Measurements from ENCODE around the gene ARHGAP30.

DNA sequence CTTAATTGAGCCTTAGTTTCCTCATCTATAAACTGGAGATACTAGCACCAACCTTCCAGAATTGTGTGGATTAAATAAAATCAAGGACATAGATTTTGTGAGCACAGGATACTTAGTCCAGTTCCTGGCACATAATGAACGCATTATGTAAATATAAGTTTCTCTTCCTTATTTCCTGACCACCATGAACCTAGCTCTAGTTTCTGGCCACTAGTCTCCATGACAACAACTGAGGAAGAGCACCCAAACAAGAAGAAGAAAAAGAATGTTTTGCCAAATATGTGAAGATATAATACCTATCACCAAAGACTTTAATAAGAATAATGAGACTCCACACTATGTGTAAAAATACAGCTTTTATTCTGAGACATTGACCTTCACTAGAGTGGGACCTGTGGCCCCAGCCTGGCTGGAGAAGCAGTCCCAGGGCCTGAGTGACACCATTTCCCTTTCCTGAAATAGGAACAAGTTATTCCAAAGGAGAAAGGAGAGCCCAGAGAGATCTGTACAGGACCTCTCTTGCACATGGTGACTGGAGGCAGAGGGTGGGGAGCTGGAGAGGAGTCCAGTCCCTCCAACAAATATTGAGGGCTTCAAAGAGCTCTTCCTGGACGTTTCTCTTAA is 23.0 kb downstream of the ARHGAP30 start:
- TF ChIP-seq, protein P1, sequence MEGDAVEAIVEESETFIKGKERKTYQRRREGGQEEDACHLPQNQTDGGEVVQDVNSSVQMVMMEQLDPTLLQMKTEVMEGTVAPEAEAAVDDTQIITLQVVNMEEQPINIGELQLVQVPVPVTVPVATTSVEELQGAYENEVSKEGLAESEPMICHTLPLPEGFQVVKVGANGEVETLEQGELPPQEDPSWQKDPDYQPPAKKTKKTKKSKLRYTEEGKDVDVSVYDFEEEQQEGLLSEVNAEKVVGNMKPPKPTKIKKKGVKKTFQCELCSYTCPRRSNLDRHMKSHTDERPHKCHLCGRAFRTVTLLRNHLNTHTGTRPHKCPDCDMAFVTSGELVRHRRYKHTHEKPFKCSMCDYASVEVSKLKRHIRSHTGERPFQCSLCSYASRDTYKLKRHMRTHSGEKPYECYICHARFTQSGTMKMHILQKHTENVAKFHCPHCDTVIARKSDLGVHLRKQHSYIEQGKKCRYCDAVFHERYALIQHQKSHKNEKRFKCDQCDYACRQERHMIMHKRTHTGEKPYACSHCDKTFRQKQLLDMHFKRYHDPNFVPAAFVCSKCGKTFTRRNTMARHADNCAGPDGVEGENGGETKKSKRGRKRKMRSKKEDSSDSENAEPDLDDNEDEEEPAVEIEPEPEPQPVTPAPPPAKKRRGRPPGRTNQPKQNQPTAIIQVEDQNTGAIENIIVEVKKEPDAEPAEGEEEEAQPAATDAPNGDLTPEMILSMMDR (conservative IDR thresholded peaks at IDR 0.05): no peak
- no peak for TF ChIP-seq ZFX (IDR thresholded peaks at IDR 0.05)
